GM18951 (cell line): Measurements from ENCODE around the gene YY1.
"Not testable (repeated sequence)": the region's sequence is repeated elsewhere in the genome, so short reads cannot be mapped to it uniquely, and the experiment has no call there.

ENCODE experiments used
- POLR2A ChIP-seq: IDR thresholded peaks from 4 replicates; pipeline ENCODE4 v1.6.1; 2011; ENCODE audit warnings: mild to moderate bottlenecking; ENCODE audit not compliant: insufficient read length, insufficient read depth; ENCODE audit errors: extremely low read depth
- in situ Hi-C: fragments of 300-500 bp; cut with MboI; formaldehyde crosslinking; loops from one replicate; pipeline ENCODE4 v1.12.0; 2022; ENCODE audit warnings: low sequenced_read_pairs, mixed read lengths, inconsistent platforms; ENCODE audit not compliant: unreplicated experiment

Gene YY1

DNA sequence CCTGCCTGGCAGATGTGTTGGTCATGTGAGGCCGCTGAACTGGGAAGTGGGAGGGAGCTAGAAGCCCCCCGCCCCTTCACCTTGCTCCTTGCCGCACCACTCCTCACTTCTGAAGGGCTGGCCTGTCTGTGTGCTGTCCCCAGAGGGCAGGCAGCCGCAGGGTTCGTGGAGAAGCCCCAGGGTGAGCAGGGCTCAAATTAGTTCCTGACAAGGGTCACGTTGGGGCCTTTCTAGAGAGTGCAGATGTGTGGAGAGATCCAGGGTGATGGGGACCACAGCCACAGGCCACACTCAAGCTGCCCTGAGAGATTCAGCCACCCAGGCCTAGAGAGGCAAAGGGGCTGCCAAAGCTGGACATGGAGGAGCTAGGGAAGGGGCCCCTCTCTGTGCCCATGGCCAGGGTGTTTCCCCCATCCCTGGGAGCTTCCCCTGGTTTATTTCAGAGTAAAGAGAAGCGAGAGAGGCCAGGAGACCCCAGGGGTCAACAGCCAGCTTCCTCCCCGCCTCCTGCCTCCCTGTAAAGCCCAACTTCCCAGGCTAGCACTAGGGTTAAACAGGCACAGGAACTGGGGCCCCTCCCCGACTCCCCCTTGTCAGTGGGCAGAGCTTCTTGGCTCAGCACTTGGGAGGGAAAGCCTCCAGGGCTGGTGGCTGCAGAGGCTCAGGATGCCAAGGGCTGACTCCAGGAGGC, 51.1 kb downstream of the YY1 start:
- in situ Hi-C loops: no loop called here

GRCh38 chr14:100290607-100291304, 51.8 kb downstream of the YY1 start:
- in situ Hi-C loops: no loop called here
- no peak for TF ChIP-seq POLR2A

More for the DNA sequence above, 51.1 kb downstream of the YY1 start:
- TF ChIP-seq POLR2A: no peak

- in situ Hi-C loops: no loop called here
- no peak for TF ChIP-seq POLR2A
Observed at GRCh38 chr14:100291305-100292075, 52.5 kb downstream of the YY1 start.

DNA sequence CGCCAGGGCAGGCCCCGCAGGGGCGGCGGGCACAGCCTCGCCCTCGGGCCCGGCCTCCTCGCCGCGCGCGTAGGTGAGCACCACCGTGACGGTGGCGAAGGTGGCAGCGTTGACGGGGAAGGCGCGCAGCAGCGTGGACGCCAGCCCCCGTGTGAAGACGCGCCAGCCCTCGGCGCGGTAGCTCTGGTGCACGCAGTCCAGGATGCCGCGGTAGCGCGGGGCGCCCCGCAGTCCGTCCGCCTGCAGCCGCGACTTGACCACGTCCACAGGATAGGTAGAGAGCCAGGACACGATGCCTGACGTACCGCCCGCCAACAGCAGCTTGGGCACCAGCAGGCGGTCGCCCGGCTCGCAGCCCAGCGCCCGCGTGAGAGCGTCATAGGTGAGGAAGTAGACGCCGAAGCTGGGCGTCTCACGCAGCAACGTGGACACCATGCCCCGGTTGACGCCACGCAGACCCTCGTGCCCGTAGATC, 53.4 kb downstream of the YY1 start:
- TF ChIP-seq POLR2A: no peak
- in situ Hi-C loops: no loop called here

DNA sequence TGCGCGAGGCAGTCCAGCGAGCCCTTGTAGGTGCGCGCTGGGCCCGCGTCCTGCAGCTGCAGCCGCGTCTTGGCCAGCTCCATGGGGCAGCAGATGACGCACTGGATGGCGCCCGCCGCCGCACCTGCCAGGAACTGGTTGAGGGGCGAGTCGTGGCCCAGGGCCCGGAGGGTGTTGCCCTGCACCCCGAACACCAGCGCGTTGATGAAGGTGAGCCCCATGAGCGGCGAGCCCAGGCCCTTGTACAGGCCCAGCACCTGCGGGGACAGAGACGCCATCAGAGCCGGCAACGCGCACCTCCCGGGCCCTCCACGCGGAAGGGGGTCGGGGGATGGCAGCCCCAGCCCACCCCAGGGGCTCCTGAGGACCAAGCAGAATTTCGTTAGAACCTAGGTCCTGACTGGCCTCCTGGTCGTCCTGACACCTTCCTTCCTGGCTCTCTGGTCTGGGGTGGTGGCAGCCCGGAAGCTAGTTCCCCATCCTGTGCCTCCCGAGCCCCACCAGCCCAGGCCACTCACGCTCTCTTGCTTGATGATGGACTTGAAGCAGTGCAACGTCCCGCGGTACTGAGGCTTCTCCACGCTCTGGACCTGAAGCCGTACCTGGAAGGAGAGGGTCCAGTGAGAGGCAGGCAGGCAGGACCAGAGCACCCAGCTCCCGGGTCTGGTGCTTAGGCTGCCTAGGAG, 54.0 kb downstream of the YY1 start:
- in situ Hi-C loops: no loop called here
- no peak for TF ChIP-seq POLR2A

DNA sequence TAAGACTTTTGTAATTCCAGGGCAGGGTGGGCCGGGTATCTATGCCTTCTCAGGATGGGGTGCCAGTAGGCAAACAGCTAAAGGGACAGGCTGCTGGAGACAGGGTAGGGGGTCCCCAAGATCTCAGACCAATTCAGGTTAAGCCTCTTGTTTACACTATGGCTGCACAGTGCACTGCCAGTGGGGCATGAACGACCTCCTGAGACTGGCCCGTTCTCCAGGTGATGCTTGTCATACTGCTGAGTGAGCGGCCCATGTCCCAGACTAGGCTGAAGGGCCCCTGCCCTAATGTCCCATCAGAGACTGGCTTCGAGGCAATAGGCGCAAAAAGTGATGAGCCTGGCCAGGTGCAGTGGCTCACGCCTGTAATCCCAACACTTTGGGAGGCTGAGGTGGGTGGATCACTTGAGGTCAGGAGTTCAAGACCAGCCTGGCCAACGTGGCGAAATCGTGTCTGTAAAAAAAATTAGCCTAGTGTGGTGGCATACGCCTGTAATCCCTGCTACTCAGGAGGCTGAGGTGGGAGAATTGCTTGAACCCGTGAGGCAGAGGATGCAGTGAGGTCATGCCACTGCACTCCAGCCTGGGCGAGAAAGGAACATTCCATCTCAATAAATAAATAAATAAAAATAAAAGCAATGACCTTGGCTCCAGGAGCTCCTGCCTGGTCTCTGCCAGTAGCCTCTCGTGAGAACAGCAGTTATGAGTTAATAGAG, 54.7 kb downstream of the YY1 start:
- in situ Hi-C loops: no loop called here
- TF ChIP-seq POLR2A: no peak

DNA sequence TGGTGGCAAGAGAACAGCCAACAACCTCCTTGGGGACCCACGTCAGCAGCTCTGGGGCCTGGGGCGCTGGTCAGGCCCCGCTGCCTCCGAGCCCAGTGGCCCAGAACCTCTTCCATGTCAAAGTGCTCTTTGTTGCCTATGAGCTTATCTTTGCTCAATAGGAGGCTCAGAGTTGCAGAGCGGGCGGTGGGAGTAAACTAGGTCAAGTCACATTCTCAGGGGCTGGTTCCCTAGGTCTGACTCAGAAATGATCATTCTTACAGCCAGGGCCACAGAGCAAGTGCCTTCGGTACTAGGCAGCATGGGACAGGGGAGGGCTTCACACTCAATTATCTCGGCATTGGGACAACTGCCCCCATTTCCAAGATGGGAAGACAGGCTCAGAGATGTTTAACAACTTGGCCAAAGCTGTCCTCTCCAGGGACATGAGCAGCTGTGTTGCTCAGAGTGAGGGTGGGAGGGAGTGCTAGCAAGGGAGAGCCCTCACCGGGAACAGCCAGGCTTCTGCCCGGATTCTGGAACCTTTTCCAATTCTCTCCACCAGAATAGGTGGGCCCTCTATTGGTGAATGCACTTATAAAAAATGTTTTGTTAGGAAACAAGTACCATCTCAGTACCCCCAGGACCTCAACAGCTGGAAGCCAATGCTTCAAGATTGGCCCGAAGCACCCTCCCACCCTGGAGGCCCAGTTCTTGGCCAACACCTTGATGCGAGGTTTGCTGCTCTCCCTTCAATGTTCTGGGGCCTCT, 55.4 kb downstream of the YY1 start:
- in situ Hi-C loops: no loop called here
- no peak for TF ChIP-seq POLR2A

- in situ Hi-C loops: no loop called here
- no peak for TF ChIP-seq POLR2A
Observed at GRCh38 chr14:100294963-100295330, 56.0 kb downstream of the YY1 start.

- no peak for TF ChIP-seq POLR2A
- in situ Hi-C loops: no loop called here
Observed at GRCh38 chr14:100295376-100296105, 56.6 kb downstream of the YY1 start.

DNA sequence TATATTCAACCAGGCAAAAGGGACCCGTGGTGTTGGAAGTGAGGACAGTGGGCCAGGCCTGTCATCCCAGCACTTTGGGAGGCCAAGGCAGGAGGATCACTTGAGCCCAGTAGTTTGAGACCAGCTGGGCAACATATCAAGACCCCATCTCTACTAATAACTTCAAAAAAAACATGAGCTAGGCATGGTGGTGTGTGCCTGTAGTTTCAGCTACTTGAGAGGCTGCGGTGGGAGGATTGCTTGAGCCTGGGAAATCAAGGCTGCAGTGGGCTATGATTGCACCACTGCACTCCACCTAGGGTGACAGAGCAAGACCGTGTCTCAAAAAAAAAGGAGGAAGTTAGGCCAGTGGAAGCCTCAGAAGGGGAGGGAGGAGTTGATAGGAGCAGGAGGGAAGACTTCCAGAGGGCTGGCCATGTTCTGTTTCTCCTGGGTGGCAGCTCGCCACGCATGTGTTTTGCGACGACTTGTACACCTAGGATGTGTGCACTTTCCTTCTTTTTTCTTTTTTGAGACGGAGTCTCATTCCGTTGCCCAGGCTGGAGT, 57.2 kb downstream of the YY1 start:
- in situ Hi-C loops: no loop called here
- no peak for TF ChIP-seq POLR2A

DNA sequence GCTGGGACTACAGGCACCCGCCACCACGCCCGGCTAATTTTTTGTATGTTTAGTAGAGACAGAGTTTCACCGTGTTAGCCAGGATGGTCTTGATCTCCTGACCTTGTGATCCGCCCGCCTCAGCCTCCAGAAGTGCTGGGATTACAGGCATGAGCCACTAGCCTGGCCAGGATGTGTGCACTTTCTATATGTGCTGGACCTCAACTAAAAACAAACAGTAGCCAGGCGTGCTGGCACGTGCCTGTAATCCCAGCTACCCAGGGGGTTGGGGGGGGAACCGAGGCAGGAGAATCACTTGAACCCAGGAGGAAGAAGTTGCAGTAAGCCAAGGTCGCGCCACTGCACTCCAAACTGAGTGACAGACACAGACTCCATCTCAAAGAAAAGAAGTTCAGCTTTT, 57.8 kb downstream of the YY1 start:
- in situ Hi-C loops: not testable (repeated sequence)
